Prostate gland (tissue), 2 donors: ENCODE data around the gene DLGAP1. TPM values are rescaled to one million over a fixed set of nuclear protein-coding genes. Genes with fewer than 3 reads are reported as not detected.

Experiments used
- DNase-seq: peaks from one replicate; pipeline ENCODE4 v3.0.0-alpha.2; 2019; ENCODE audit warnings: low spot score
- H3K27ac ChIP-seq, 2 donors: fragments of 200-600 bp; sonication (generic); 2 replicates each; pipeline ENCODE4 v1.5.1; 2017 to 2019
- H3K27me3 ChIP-seq: fragments of 200-600 bp; sonication (generic); replicated peaks from 2 replicates; pipeline ENCODE4 v1.5.1; 2019; ENCODE audit not compliant: insufficient read depth
- H3K36me3 ChIP-seq, 2 donors: fragments of 200-600 bp; sonication (generic); 1 replicate in 1 of 2; 2 replicates in 1 of 2; pipeline versions ENCODE4 v1.5.1 to v1.8.1; 2017 to 2019
- H3K4me1 ChIP-seq: fragments of 200-600 bp; sonication (generic); replicated peaks from 2 replicates; pipeline ENCODE4 v1.5.1; 2019
- H3K4me3 ChIP-seq, 2 donors: fragments of 200-600 bp; sonication (generic); 2 replicates each; pipeline ENCODE4 v1.5.1; 2017 to 2019
- H3K9me3 ChIP-seq: fragments of 200-600 bp; sonication (generic); 2 replicates; pipeline ENCODE4 v1.5.1; 2017
- POLR2A ChIP-seq: fragments of 450-650 bp; IDR thresholded peaks from one replicate; pipeline ENCODE4 v1.6.1; 2016; ENCODE audit warnings: antibody characterized with exemption, mild to moderate bottlenecking
- POLR2AphosphoS5 ChIP-seq: sonication (generic); formaldehyde crosslinking; IDR thresholded peaks from one replicate; pipeline ENCODE4 v1.6.1; 2017; ENCODE audit warnings: antibody characterized with exemption
- WGBS: methylation state at CpG from one replicate; pipeline ENCODE4 v1.1.5; 2018; 5-methylcytosine and 5-hydroxymethylcytosine counted together
- intact Hi-C: fragments of 100-400 bp; cut with DNase I; formaldehyde crosslinking; loops from one replicate; pipeline ENCODE4 v1.14.2; 2022
- total RNA-seq, 2 donors: library from RNA; depleted of rRNA; stranded (reverse); fragments of >200 nt; gene quantifications; one replicate each; pipeline ENCODE4 v1.1.0, GENCODE V29; 2016
- TF ChIP-seq, protein P1 (sequence below), 4 experiments: fragments of 200-600 bp in 2 of 4; fragments of 450-650 bp in 2 of 4; sonication (generic) in 2 of 4; IDR thresholded peaks; 1 replicate in 3 of 4; 2 replicates in 1 of 4; pipeline ENCODE4 v1.5.1; 2016 to 2019; ENCODE audit warnings: antibody characterized with exemption in 4 of 4, mild to moderate bottlenecking in 2 of 4, moderate library complexity in 2 of 4

The DLGAP1 gene
- total RNA-seq, 2 donors from 2014 or later: 42.2 to 66.7 TPM

DNA sequence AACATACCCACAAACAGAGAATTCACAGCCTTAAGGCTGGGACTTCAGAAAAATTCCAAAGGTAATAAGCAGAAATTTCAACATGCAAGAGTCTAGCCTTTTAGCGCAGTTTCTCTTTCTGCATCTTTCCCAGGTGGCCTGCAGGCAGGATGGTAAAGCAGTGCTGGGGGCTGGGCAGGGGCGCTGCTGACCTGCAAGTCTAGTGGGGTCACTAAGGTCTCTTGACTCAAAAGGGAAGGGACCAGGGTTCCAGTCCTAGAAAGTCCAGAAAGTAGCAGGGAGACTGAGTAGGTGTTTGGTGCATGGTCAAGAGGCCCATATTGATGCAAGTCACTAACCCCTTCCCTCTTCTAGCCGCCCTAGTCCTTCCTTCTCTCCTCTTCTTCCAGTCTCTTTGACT lies 835.9 kb downstream of the DLGAP1 start:
- 98% methylated on average over 3 of the region's 3 CpGs for WGBS
- Histone ChIP-seq H3K36me3 (no peaks in the 10 kb centered on the region), H3K4me3 (no peak overlapping the region), H3K27ac (no peak overlapping the region), H3K4me1 (peaks cover 2% of the 10 kb centered on the region), H3K27me3 (no peaks in the 10 kb centered on the region), H3K9me3 (no peaks in the 10 kb centered on the region)
- DNase-seq: no peak
- intact Hi-C loops: loop anchor here (1.0 kb wide), 1 partner anchor 8 kb away; no protein-coding TSS in a partner anchor
- no peak for TF ChIP-seq POLR2A
- TF ChIP-seq POLR2AphosphoS5: no peak
- TF ChIP-seq, protein P1, sequence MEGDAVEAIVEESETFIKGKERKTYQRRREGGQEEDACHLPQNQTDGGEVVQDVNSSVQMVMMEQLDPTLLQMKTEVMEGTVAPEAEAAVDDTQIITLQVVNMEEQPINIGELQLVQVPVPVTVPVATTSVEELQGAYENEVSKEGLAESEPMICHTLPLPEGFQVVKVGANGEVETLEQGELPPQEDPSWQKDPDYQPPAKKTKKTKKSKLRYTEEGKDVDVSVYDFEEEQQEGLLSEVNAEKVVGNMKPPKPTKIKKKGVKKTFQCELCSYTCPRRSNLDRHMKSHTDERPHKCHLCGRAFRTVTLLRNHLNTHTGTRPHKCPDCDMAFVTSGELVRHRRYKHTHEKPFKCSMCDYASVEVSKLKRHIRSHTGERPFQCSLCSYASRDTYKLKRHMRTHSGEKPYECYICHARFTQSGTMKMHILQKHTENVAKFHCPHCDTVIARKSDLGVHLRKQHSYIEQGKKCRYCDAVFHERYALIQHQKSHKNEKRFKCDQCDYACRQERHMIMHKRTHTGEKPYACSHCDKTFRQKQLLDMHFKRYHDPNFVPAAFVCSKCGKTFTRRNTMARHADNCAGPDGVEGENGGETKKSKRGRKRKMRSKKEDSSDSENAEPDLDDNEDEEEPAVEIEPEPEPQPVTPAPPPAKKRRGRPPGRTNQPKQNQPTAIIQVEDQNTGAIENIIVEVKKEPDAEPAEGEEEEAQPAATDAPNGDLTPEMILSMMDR (IDR thresholded peaks at IDR 0.05): no peak

DNA sequence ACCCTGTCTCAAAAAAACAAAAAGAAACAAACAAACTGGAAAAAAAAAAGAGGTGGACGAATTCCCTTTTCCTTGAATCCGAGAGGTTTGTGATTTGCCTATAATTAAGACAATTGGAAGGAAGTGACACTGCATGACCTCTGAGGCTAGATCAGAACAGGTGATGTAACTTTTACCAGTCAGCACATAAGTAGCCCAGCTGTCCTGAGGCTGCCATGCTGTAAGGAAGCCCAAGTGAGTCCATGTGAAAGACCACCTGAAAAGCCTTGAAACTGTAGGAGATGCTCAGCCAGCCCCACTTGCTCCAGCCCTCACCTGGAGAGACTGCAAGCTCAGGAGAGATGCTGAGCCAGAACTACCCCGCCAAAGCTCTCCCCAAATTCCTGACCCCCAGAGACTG lies 838.4 kb downstream of the DLGAP1 start:
- Histone ChIP-seq H3K27me3 (no peaks in the 10 kb centered on the region), H3K36me3 (no peaks in the 10 kb centered on the region), H3K27ac (no peak overlapping the region), H3K4me3 (no peak overlapping the region), H3K4me1 (no peaks in the 10 kb centered on the region), H3K9me3 (no peaks in the 10 kb centered on the region)
- 99% methylated on average over 3 of the region's 3 CpGs for WGBS
- no peak for TF ChIP-seq POLR2A
- TF ChIP-seq, protein P1 (IDR thresholded peaks at IDR 0.05): no peak
- no peak for TF ChIP-seq POLR2AphosphoS5
- intact Hi-C loops: no loop called here
- no peak for DNase-seq

DNA sequence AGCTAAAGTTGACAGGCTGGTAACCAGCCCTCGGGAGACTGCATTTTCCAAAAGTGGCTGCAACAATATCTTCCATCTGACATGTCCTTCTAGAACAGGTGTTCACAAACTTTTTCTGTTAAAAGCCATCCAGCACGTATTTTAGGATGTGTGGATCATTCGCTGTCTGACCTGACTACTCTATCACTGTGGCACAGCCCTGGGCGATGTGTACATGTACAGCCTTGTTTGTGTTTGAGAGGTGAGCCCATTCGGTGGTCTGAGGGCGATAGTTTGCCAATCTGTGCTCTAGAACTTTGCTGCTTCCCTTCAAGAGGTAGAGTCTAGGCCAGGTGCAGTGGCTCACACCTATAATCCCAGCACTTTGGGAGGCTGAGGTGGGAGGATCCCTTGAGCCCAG lies 839.0 kb downstream of the DLGAP1 start:
- H3K27ac ChIP-seq: no peak overlapping the region
- intact Hi-C loops: no loop called here
- H3K36me3 ChIP-seq: no peaks in the 10 kb centered on the region
- no peak overlapping the region for H3K4me3 ChIP-seq
- TF ChIP-seq POLR2A (no peak), POLR2AphosphoS5 (no peak)
- TF ChIP-seq, protein P1 (IDR thresholded peaks at IDR 0.05): no peak
- no peak for DNase-seq
- H3K4me1 ChIP-seq: no peaks in the 10 kb centered on the region
- WGBS: 86% methylated on average over 6 of the region's 6 CpGs
- no peaks in the 10 kb centered on the region for H3K9me3 ChIP-seq
- no peaks in the 10 kb centered on the region for H3K27me3 ChIP-seq

DNA sequence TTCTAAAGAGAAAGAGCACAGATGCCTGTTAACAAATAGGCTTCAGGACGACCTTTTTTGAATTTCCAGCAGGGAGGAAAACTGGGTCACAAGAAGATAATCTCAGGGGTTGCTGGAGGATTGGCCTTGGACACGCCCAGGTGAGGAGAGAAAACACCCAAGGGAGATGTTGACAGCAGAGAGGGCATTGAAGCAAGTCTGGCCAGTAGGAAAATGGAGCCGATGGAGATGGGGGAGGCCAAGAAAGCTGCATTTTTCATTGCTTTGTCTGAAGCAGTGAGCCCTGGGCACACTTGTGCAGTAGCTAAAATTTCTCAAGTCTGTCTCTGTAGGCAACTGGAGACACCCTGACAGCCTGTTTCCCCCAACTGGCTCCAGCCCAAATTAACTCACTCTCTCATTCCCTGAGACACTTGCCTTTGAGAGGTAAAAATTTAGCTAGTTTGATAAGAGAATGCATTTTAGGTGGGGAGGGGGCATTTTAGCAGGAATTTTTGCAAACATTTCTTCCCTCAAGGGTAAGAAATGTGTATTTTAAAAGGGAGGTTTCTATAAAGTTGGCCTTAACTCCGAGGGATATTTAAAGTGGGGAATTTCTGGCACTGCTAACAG lies 839.6 kb downstream of the DLGAP1 start:
- H3K36me3 ChIP-seq: no peaks in the 10 kb centered on the region
- H3K27ac ChIP-seq: no peak overlapping the region
- no peaks in the 10 kb centered on the region for H3K4me1 ChIP-seq
- no peak overlapping the region for H3K4me3 ChIP-seq
- no peaks in the 10 kb centered on the region for H3K27me3 ChIP-seq
- TF ChIP-seq, protein P1 (IDR thresholded peaks at IDR 0.05): no peak
- TF ChIP-seq POLR2AphosphoS5: no peak
- no peak for DNase-seq
- intact Hi-C loops: no loop called here
- WGBS: 59% methylated on average over 4 of the region's 4 CpGs
- no peaks in the 10 kb centered on the region for H3K9me3 ChIP-seq

DNA sequence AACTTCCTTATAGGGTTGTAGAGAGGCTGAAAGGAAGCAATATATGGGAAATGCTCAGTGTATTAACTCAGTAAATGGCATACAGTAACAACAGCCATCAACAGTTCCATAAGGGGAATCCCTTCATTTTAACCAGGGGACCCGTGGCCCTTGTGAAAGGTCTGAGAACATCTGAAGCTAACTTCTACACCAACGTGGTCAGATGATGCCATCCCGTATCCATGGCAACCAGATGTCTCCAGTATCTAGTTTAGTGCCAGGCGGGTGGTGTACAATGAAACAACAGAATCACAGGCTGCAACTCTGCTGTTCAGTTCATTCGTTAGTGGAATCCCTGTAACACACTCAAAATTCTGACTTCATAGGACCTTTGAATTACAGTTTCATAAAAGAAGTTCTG lies 842.8 kb downstream of the DLGAP1 start:
- H3K27me3 ChIP-seq: no peaks in the 10 kb centered on the region
- H3K4me3 ChIP-seq: no peak overlapping the region
- H3K27ac ChIP-seq: no peak overlapping the region
- TF ChIP-seq POLR2AphosphoS5 (no peak), POLR2A (no peak)
- TF ChIP-seq, protein P1 (IDR thresholded peaks at IDR 0.05): no peak
- intact Hi-C loops: no loop called here
- H3K4me1 ChIP-seq: no peaks in the 10 kb centered on the region
- DNase-seq: no peak
- no peaks in the 10 kb centered on the region for H3K9me3 ChIP-seq
- H3K36me3 ChIP-seq: no peaks in the 10 kb centered on the region
- WGBS: 78% methylated on average over 5 of the region's 5 CpGs
